ENCODE data around the gene PLCH1.

DNA sequence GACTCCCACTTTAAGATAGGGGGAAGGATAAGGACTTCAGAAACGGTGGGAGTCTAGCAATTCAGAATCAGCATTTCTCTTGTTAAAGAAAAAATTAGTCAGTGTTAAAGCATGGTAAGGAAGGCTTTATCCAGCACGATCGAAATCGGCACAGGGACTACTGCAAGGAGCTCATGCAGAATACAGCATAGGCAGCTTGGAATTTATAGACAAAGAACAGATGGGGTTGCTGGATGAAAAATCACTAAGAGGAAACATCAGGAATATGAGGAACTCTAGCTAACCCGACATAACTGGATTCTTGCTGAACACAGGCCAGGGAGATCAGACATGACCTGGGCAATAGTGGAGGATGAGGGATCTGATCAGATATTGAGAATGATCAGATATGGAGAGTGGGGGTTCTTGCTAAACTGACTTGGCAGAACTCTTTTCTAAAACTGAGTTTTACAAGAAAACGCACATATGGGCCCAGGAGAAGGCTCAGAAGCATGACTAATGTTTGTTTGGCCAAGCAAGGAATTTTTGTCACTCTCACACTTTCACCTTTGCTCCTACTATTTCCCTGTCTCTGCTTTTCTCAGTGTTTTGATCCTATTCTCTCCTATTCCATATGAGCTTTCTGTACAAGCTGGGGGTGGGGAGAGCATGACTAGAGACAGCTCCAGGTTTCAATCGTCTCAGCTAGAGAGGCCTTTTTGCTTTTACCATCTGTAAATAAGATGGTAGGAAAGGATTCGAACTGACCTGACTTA is 3.9 kb upstream of the PLCH1 start:
- TF ChIP-seq CTCF (IDR thresholded peaks at IDR 0.05; ENCODE audit: low read depth, low read length, missing input control) (no peak), SP1 (IDR thresholded peaks at IDR 0.05) (no peak), TAF1 (conservative IDR thresholded peaks at IDR 0.05) (no peak), RAD21 (IDR thresholded peaks at IDR 0.05) (no peak), ATF3 (IDR thresholded peaks at IDR 0.05) (no peak), HNF4A (conservative IDR thresholded peaks at IDR 0.05) (no peak)
- TF ChIP-seq, protein P1, sequence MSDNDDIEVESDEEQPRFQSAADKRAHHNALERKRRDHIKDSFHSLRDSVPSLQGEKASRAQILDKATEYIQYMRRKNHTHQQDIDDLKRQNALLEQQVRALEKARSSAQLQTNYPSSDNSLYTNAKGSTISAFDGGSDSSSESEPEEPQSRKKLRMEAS (IDR thresholded peaks at IDR 0.05) = no peak
- TF ChIP-seq, protein P2, sequence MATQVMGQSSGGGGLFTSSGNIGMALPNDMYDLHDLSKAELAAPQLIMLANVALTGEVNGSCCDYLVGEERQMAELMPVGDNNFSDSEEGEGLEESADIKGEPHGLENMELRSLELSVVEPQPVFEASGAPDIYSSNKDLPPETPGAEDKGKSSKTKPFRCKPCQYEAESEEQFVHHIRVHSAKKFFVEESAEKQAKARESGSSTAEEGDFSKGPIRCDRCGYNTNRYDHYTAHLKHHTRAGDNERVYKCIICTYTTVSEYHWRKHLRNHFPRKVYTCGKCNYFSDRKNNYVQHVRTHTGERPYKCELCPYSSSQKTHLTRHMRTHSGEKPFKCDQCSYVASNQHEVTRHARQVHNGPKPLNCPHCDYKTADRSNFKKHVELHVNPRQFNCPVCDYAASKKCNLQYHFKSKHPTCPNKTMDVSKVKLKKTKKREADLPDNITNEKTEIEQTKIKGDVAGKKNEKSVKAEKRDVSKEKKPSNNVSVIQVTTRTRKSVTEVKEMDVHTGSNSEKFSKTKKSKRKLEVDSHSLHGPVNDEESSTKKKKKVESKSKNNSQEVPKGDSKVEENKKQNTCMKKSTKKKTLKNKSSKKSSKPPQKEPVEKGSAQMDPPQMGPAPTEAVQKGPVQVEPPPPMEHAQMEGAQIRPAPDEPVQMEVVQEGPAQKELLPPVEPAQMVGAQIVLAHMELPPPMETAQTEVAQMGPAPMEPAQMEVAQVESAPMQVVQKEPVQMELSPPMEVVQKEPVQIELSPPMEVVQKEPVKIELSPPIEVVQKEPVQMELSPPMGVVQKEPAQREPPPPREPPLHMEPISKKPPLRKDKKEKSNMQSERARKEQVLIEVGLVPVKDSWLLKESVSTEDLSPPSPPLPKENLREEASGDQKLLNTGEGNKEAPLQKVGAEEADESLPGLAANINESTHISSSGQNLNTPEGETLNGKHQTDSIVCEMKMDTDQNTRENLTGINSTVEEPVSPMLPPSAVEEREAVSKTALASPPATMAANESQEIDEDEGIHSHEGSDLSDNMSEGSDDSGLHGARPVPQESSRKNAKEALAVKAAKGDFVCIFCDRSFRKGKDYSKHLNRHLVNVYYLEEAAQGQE (IDR thresholded peaks at IDR 0.05) = no peak
